ENCODE results near the gene RNF223.

The RNF223 gene

GRCh38 chr1:1051127-1051810 is 22.8 kb downstream of the RNF223 start:
- CTCF ChIA-PET = no interaction called here
- no peak for DNase-seq (ENCODE audit: extremely low spot score)
- TF ChIP-seq FOXK2 (IDR thresholded peaks at IDR 0.05) (no peak), ARNT (IDR thresholded peaks at IDR 0.05) (no peak), HDGF (IDR thresholded peaks at IDR 0.05; ENCODE audit: borderline replicate concordance) (no peak), ELF4 (IDR thresholded peaks at IDR 0.05) (no peak), TARDBP (IDR thresholded peaks at IDR 0.05) (no peak), NFRKB (IDR thresholded peaks at IDR 0.05) (no peak), ZNF384 (IDR thresholded peaks at IDR 0.05) (no peak), CTBP1 (IDR thresholded peaks at IDR 0.05; ENCODE audit: borderline replicate concordance) (no peak), LEF1 (IDR thresholded peaks at IDR 0.05; ENCODE audit: borderline replicate concordance) (no peak), SP1 (IDR thresholded peaks at IDR 0.05) (no peak), L3MBTL2 (conservative IDR thresholded peaks at IDR 0.05) (no peak), FOXA1 (IDR thresholded peaks at IDR 0.05) (no peak), FOXM1 (IDR thresholded peaks at IDR 0.05; ENCODE audit: borderline replicate concordance) (no peak), SUZ12 (IDR thresholded peaks at IDR 0.05) (no peak)
- TF ChIP-seq, protein P1, sequence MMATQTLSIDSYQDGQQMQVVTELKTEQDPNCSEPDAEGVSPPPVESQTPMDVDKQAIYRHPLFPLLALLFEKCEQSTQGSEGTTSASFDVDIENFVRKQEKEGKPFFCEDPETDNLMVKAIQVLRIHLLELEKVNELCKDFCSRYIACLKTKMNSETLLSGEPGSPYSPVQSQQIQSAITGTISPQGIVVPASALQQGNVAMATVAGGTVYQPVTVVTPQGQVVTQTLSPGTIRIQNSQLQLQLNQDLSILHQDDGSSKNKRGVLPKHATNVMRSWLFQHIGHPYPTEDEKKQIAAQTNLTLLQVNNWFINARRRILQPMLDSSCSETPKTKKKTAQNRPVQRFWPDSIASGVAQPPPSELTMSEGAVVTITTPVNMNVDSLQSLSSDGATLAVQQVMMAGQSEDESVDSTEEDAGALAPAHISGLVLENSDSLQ (IDR thresholded peaks at IDR 0.05) = no peak
- POLR2A ChIA-PET = no interaction called here

DNA sequence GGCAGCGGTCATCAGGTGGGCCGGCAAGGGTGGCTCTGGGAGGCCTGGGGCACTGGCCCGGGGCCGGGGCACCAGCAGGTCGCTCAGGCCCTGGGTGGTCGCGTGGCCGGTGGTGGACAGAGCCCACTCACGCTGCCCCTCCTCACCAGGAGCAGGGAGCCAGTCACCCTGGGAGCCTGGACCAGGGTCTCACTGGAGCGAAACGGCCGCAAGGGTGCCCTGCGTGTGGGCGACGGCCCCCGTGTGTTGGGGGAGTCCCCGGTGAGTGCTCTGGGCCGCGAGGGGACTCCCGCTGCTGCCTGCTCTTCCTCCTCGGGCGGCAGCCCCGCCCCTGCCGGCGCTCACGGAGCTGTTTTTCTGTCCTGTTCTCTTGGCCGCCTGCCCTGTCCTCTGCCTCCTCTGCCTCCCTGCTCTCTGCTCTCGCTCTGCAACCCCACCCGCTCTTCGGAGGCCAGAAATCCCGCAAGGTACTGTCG is 23.5 kb downstream of the RNF223 start:
- no peak for TF ChIP-seq ARNT (IDR thresholded peaks at IDR 0.05)
- ChIA-PET CTCF (no interaction called here), POLR2A (no interaction called here)
- DNase-seq (ENCODE audit: extremely low spot score) = no peak

- ChIA-PET CTCF (no interaction called here), POLR2A (interaction anchor here (1.0 kb wide), 1 partner anchor 11 kb away, joined by 3 read pairs; no protein-coding TSS in a partner anchor)
- TF ChIP-seq TARDBP (IDR thresholded peaks at IDR 0.05) (no peak), CTBP1 (IDR thresholded peaks at IDR 0.05; ENCODE audit: borderline replicate concordance) (no peak), FOXA1 (IDR thresholded peaks at IDR 0.05) (no peak), NFRKB (IDR thresholded peaks at IDR 0.05) (no peak), FOXM1 (IDR thresholded peaks at IDR 0.05; ENCODE audit: borderline replicate concordance) (no peak), SP1 (IDR thresholded peaks at IDR 0.05) (no peak), BHLHE40 (IDR thresholded peaks at IDR 0.05; ENCODE audit: borderline replicate concordance) (no peak), FOXK2 (IDR thresholded peaks at IDR 0.05) (no peak), ZNF384 (IDR thresholded peaks at IDR 0.05) (no peak), LEF1 (IDR thresholded peaks at IDR 0.05; ENCODE audit: borderline replicate concordance) (no peak), ELF4 (IDR thresholded peaks at IDR 0.05) (no peak)
- DNase-seq (ENCODE audit: extremely low spot score) = no peak
Observed at GRCh38 chr1:1049318-1050165, 24.6 kb downstream of the RNF223 start.

DNA sequence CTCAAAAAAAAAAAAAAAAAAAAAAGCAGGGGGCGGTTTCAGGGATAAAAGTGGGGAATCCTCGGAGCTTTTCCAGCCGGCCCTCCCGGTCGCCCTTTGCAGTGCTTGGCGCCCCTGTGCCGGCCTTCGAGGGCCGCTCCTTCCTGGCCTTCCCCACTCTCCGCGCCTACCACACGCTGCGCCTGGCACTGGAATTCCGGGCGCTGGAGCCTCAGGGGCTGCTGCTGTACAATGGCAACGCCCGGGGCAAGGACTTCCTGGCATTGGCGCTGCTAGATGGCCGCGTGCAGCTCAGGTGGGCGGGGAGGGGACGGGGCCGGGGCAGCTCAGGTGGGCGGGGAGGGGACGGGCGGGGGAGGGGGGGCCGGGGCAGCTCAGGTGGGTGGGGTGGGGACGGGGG is 25.3 kb downstream of the RNF223 start:
- POLR2A ChIA-PET = interaction anchor here (1.0 kb wide), 1 partner anchor 12 kb away, joined by 3 read pairs; no protein-coding TSS in a partner anchor

DNA sequence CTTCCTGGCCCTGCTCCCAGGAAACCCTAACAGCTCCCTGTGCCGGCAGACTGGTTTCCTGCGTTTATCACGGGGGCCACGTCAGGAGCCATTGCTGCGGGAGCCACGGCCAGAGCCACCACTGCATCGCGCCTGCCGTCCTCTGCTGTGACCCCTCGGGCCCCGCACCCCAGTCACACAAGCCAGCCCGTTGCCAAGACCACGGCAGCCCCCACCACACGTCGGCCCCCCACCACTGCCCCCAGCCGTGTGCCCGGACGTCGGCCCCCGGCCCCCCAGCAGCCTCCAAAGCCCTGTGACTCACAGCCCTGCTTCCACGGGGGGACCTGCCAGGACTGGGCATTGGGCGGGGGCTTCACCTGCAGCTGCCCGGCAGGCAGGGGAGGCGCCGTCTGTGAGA is 26.1 kb downstream of the RNF223 start:
- no peak for TF ChIP-seq SUZ12 (IDR thresholded peaks at IDR 0.05)
- TF ChIP-seq TARDBP (IDR thresholded peaks at IDR 0.05) = no peak
- TF ChIP-seq HDGF (IDR thresholded peaks at IDR 0.05; ENCODE audit: borderline replicate concordance) = no peak
- no peak for TF ChIP-seq ZNF384 (IDR thresholded peaks at IDR 0.05)
- TF ChIP-seq ARNT (IDR thresholded peaks at IDR 0.05) = no peak
- TF ChIP-seq LEF1 (IDR thresholded peaks at IDR 0.05; ENCODE audit: borderline replicate concordance) = no peak
- no peak for TF ChIP-seq FOXK2 (IDR thresholded peaks at IDR 0.05)
- no peak for TF ChIP-seq NFRKB (IDR thresholded peaks at IDR 0.05)
- no peak for TF ChIP-seq FOXM1 (IDR thresholded peaks at IDR 0.05; ENCODE audit: borderline replicate concordance)
- no peak for TF ChIP-seq CTBP1 (IDR thresholded peaks at IDR 0.05; ENCODE audit: borderline replicate concordance)
- TF ChIP-seq L3MBTL2 (conservative IDR thresholded peaks at IDR 0.05) = no peak
- TF ChIP-seq BHLHE40 (IDR thresholded peaks at IDR 0.05; ENCODE audit: borderline replicate concordance) = no peak
- no peak for TF ChIP-seq ELF4 (IDR thresholded peaks at IDR 0.05)
- TF ChIP-seq SP1 (IDR thresholded peaks at IDR 0.05) = no peak
- TF ChIP-seq, protein P1 (IDR thresholded peaks at IDR 0.05) = no peak
- TF ChIP-seq FOXA1 (IDR thresholded peaks at IDR 0.05) = no peak
- POLR2A ChIA-PET = interaction anchor here (1.0 kb wide), 1 partner anchor 13 kb away, joined by 3 read pairs; no protein-coding TSS in a partner anchor
- DNase-seq (ENCODE audit: extremely low spot score) = no peak
- CTCF ChIA-PET = no interaction called here

More for the DNA sequence above, 25.3 kb downstream of the RNF223 start:
- CTCF ChIA-PET = no interaction called here
- DNase-seq (ENCODE audit: extremely low spot score) = no peak
- TF ChIP-seq NFRKB (IDR thresholded peaks at IDR 0.05) (no peak), HDGF (IDR thresholded peaks at IDR 0.05; ENCODE audit: borderline replicate concordance) (no peak), FOXA1 (IDR thresholded peaks at IDR 0.05) (no peak), ARNT (IDR thresholded peaks at IDR 0.05) (no peak), SUZ12 (IDR thresholded peaks at IDR 0.05) (no peak), TARDBP (IDR thresholded peaks at IDR 0.05) (no peak), FOXM1 (IDR thresholded peaks at IDR 0.05; ENCODE audit: borderline replicate concordance) (no peak), ELF4 (IDR thresholded peaks at IDR 0.05) (no peak), CTBP1 (IDR thresholded peaks at IDR 0.05; ENCODE audit: borderline replicate concordance) (no peak), LEF1 (IDR thresholded peaks at IDR 0.05; ENCODE audit: borderline replicate concordance) (no peak)

DNA sequence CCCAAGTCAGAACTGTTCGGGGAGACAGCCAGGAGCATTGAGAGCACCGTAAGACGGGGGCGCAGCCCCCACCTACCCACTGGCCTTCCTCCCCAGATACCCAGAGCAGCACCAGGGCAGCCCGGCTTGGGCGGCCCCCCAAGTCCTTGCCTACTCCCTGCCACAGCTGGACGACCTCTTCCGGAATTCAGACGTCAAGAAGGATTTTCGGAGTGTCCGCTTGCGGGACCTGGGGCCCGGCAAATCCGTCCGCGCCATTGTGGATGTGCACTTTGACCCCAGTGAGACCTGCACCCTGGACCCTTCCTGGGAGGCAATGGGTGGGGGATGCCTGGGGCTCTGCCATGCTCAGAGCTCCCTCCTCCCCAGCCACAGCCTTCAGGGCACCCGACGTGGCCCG is 26.7 kb downstream of the RNF223 start:
- CTCF ChIA-PET = no interaction called here
- POLR2A ChIA-PET = no interaction called here
- TF ChIP-seq HDGF (IDR thresholded peaks at IDR 0.05; ENCODE audit: borderline replicate concordance) = no peak
- TF ChIP-seq LEF1 (IDR thresholded peaks at IDR 0.05; ENCODE audit: borderline replicate concordance) = no peak
- TF ChIP-seq FOXA1 (IDR thresholded peaks at IDR 0.05) = no peak
- TF ChIP-seq SP1 (IDR thresholded peaks at IDR 0.05) = no peak
- no peak for TF ChIP-seq L3MBTL2 (conservative IDR thresholded peaks at IDR 0.05)
- TF ChIP-seq FOXK2 (IDR thresholded peaks at IDR 0.05) = no peak
- TF ChIP-seq FOXM1 (IDR thresholded peaks at IDR 0.05; ENCODE audit: borderline replicate concordance) = no peak
- TF ChIP-seq TARDBP (IDR thresholded peaks at IDR 0.05) = no peak
- TF ChIP-seq, protein P1 (IDR thresholded peaks at IDR 0.05) = no peak
- no peak for TF ChIP-seq CTBP1 (IDR thresholded peaks at IDR 0.05; ENCODE audit: borderline replicate concordance)
- no peak for TF ChIP-seq SUZ12 (IDR thresholded peaks at IDR 0.05)
- TF ChIP-seq ZNF384 (IDR thresholded peaks at IDR 0.05) = no peak
- TF ChIP-seq ARNT (IDR thresholded peaks at IDR 0.05) = no peak
- TF ChIP-seq BHLHE40 (IDR thresholded peaks at IDR 0.05; ENCODE audit: borderline replicate concordance) = no peak
- no peak for TF ChIP-seq ELF4 (IDR thresholded peaks at IDR 0.05)
- TF ChIP-seq NFRKB (IDR thresholded peaks at IDR 0.05) = no peak
- DNase-seq (ENCODE audit: extremely low spot score) = no peak

Data from HEK293T (cell line).